ENCODE measurements around the gene EMP2.
"Not testable (repeated sequence)": the region's sequence is repeated elsewhere in the genome, so short reads cannot be mapped to it uniquely, and the experiment has no call there.

EMP2 gene, protein sequence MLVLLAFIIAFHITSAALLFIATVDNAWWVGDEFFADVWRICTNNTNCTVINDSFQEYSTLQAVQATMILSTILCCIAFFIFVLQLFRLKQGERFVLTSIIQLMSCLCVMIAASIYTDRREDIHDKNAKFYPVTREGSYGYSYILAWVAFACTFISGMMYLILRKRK

DNA sequence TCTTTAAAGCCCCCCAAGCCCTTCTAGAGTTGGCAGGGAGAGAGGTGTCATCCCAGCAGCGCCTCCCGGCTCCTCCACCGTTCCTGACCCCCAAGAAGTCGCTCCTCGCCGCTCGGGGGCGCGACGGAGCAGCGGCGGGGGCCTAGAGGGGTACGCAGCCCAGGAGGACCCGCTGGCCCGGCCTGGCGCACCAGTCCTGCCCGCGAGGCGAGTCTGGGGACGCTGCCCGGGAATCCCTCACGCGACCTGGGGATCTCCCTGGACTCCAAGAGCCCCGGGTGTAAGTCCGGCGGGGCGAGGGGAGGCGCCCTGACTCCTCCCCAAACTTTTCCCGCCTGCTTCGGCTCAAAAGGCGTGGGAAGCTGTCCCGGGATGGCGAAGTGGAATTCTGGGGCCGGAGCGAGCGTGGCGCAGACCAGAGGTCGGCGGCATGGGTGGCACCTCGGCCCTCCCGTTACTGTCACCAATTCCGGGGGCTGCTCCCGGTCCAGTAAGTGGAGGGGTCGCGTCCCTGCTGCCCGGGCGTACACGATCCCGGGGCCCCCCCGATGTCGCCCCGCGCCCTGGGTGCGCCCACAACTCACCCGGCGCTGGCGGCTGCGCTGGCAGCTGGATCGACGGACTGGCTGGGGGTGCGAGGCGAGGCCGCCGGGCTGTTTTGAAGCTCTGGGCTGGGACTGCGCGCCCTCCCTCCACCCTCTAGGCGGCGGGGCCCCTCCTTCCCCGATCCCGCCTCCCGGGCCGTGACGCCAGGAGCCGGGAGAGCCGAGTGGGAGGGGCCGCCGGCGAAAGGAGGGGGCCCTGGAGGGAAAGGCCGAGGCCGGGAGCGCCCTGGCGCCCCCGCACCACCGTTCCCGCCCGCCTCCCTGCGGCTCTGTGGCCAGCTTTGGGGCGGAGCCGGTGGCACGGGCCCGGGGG, at the start of gene EMP2:
TSS of gene EMP2 (minus strand) at position 634 of the 918 bp plus-strand sequence. CDS start 32,981 bp downstream, outside the sequence.
- no peak for FAIRE-seq

DNA sequence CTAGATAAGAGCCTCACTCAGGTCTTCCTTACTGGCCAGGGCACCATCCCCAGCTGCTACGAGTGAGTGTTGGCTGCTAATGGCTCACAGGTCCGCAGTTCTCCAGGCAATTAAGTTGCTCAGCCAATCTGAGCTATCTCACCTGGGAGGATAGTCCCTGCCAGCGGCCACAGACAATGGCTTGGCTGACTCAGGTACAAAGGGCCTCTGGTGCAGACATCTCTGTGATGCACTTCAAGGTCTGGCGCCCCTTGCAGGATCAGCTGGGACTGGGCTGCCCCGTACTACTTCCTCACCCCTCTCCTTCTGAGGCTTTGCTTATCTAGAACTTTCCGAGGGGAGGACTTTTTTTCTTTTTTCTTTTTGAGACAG, 49.2 kb upstream of the EMP2 start:
- FAIRE-seq, result no peak

DNA sequence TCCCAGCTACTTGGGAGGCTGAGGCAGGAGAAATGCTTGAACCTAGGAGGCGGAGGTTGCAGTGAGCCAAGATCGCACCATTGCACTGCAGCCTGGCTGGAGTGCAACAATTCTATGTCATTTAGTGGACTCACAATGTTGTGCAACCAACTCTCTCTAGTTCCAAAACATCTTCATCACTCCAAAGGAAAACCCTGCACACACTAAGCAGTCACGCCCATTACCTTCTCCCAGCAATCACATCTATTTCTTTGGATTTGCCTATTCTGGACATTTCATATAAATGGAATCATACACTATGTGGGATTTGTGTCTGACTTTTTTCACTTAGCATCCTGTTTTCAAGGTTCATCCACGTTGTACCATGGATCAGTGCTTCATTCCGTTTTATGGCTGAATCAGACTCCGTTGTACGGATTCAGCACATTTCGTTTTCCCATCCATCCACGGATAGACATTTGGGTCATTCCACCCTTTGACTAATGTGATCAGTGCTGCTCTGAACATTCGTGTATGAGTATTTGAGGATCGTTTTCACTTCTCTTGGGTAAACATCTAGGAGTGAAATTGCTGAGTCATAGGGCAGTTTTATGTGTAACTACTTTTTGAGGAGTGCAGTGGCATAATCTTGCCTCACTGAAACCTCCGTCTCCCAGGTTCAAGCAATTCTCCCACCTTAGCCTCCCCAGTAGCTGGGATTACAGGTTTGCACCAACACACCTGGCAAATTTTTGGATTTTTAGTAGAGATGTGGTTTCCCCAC, 45.4 kb upstream of the EMP2 start:
- no peak for FAIRE-seq

DNA sequence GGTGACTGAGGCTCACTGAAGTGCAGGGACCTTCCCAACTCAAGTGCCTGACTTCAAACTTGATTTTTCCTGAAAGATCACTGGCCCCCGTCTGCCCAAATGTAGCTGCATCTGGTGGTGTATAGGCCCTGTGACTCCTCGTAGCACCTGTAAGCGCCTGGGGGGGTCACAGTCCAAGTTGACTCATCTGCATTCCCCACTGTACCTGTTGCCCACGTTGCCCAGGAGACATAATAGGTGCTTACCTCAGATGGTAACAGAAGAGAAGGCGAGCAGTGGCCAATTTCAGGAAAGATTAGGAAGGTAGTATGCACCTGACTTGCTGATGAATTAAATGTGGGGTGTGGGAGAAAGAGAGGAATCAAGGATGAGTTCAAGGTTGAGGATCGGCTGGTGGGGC, 44.1 kb upstream of the EMP2 start:
- FAIRE-seq, result no peak

DNA sequence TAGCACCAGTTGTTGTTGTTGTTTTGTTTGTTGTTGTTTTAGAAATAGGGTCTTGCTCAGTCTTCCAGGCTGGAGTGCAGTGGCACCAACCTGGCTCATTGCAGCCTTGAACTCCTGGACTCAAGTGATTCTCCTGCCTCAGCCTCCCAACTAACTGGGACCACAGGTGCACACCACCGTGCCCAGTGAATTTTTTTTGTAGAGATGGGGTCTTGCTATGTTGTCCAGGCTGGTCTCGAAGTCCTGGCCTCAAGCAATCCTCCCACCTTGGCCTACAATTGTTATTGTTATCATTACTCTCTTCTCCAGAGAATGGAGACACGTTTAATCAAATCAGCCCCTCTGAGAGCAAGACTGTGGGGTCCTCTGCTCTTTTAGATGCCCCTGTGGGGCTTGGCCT, 42.7 kb upstream of the EMP2 start:
- FAIRE-seq, result no peak

DNA sequence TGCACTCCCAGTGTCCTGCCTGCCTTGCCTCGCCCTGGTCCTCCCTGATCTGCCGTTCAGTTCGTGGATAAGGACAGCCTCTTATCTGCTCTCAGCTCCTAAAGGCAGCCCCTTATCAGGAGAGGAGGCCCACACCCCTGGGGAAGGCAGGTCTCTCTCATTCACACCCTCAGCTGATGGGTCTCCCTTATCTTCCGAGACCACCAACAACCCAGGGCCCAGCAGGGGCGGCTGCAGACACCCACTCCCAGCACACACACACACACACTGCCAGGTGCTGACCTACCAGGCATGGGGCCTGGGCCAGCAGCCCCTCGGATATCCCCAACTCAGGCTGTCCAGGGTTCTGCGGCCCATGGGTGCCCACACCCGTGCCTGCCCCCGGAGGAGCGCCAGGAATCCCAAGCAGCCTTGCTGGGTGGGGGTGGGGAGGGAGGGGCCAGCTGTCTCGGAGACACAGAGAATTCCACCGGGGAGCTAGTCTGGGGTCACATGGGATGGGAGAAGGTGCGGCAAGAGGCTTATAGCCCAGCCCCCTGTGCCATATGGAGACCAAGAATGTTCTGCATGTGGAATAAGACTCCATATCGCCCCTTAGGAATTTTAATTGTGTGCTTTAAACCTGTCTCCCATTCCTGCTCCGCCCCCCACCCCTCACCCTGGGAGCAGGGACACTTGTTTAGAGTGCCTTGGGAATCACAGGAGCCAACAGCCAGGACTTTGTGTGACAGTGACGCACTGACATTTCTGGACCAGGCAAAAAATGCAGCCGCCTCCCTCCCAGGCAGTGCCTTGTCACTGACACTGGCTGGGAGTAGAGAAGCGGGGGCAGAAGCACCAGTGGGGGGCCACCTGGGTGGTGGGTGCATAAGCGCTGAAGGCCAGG, 41.9 kb upstream of the EMP2 start:
- FAIRE-seq, result no peak

DNA sequence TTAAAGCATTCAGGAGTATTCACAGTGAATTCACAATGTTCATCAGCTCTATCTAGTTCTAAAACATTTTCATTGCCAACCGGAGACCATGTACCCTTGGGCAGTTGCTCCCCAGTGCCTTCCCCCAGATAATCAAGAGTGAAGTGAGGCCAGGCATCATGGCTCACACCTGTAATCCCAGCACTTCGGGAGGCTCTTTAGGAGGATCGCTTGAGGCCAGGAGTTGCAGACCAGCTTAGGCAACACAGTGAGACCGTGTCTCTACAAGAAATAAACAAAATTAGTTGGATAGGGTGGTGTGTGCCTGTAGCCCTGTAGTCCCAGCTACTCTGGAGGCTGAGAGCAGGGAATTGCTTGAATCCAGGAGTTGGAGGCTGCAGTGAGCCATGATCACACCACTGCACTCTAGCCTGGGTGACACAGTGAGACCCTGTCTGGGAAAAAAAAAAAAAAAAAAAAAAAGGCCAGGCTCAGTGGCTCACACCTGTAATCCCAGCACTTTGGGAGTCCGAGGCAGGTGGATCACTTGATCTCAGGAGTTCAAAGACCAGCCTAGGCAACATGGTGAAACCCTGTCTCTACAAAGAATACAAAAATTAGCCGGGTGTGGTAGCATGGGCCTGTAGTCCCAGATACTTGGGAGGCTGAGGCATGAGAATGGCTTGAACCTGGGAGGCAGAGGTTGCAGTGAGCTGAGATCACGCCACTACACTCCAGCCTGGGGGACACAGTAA, 41.0 kb upstream of the EMP2 start:
- not testable (repeated sequence) for FAIRE-seq

DNA sequence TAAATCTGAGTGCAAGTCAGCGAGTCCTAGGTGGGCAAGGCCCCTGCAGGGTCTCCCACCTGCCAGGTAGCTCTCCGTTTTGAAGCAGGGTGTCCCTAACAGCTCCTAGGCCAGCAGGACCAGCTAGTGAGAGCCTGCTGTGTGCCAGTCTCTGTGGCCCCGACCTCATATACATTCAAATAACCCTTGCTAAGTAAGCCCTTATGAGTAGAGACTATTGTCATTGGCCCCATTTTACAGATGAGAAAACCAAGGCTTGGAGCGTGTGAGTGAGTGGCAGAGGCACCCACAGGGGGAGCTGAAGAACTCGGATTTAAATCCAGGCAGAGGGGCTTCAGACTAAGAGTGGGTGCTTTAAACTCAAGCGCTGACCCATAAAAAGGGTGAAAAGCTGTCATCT, 39.7 kb upstream of the EMP2 start:
- FAIRE-seq, result no peak

DNA sequence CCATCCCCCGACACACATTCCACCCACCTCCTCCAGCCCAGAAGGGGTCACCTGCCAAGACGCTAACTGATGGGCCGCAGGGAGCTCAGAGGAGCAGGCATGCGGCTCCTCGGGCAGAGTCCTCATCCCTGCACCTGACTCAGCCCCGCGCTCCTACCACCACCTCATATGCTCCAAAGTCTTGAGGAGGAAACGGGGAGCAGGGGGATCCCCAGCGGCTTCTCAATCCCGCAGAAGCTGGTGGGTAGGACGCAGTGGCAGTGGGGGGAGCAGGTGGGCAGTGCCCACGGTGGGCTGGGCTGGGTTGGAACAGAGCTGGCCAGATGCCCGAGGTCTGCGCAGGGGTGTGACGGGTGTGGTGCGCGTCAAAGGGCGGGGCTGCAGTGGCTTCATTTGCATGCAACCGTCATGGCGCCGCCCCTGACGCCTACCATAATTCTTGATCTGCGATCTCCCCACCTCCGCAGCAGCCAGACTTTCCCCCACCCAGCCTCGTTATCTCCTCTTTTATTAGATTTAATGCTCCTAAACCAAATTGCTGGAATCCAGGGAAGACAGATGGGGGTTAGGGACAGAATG, 39.0 kb upstream of the EMP2 start:
- no peak for FAIRE-seq

DNA sequence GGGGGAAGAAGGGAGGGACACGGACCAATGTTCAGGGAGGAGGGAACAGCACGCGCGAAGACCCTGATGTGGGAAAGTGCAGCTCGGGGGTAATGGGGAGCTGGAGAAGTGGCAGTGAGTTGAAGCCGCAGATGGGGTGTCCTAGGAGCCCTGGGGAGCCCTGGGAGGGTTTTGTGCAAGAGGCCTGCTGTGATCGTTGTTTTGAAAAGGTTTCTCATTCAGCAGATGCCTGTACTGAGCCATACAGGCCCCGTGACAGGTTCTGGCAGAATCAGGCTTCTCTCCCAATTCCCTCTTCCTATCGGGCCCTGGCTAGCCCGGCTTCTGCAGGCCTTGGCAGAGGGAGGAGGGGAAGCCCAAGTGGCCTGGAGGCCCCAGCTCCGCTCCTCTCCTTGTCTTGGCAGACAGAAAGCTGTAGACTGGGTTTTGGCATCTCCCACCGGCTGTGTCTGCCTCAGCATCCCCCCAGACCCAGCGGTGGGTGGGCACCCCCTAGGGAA, 38.4 kb upstream of the EMP2 start:
- FAIRE-seq, result no peak

DNA sequence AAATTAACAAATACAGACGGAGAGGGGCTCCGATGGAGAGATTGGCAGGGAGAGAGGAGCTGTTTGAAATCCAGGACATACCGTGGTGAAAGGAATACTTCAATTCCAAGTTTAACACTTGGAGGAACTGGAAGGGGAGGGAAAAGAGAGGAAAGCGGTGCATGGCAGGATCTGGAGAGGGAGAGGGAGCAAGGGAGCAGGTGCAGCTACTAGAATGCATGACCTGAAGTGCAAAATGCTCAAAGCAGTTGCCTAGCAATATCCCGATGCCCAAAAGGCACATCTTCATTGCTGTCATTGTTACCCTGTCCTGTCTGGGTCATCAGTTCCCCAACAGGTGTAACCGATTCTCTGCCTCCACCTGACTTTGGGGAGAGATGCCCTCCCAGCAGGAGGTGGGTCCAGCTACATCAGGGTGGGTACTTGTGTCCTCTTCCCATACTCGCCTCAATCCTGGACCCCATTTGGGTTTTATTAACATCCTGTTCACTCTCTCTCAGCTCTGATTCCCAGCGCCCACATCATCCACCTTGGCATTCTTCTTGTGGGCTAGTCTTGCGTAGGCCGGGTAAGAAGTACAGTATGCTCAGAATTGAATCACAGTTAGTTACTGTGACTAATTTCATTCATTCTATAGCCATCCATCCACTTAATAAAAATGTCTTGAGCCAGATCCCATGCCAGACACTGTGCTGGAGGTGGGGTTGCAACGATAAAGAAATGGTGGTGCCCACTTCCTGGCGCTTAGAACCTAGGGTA, 37.4 kb upstream of the EMP2 start:
- no peak for FAIRE-seq

DNA sequence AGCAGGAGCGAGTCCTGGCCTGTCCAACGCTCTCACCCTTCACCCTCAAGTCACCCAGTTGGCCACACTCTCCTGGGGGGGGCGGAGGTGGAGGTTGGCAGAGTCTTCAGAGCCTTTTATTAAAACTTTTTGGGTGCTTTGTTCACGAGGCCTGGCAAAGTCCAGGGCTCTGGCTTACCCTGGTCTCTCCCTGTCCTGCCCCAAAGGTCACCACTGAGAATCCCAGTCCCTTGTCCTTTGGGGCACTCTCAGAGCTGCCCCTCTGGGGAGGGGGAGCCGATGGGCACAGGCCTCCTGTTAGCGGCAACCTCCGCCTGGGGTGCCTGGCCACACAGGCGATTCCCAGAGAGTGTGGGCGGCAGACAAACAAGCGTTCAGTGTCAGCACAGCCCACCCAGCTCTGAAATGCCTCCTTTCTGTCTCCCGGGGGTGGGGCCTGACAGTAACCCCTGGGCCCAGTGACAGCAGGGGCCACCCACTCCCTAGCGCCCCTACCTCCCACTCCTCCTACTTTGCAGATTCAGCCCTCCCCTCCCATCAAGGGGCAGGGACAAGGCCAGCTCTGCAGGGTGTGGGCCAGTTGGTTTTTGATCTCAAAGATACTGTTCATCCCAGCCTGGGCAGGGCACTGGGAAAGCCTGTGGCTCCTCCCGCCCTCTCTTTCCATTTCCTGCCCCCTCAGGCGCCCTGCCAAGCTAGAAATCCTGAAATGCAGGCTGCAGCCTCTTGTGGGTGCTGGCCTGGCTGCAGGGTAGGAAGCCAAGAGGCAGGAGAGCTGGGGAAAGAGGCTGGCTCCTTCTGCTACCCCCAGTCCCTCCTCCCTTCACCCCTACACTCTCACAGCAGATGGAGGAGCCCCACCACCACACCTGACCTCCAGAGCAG, 36.6 kb upstream of the EMP2 start:
- FAIRE-seq, result no peak

DNA sequence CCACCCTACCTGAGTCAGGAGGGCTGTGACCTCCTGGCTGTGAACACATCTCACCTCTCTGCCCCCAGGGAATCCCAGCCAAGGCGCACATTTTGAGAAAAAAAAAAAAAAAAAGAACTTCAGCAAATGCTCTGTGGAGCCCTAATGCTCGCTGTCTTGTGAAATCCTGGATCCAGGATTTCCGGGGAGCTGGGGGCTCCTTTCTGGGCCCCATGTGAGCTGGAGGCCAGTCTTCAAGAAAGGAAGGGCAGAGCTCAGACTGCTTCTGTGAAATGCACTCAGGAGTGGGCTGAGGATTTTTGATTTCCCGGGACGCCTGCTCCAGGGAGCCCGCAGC, 36.0 kb upstream of the EMP2 start:
- FAIRE-seq, result no peak

DNA sequence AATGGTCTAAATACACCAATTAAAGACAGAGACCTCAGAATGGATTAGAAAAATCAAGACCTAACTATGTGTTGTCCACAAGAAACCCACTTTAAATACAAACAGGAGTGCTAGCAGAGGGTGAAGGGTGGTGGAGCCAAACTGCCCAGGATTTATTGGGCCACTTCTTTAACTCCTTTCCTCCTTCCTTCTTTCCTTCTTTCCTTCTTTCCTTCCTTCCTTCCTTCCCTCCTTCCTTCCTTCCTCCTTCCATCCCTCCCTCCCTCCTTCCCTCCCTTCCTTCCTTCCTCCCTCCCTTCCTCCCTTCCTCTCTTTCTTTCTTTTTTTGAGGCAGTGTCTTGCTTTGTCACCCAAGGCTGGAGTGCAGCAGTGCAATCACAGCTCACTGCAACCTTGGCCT, 34.3 kb upstream of the EMP2 start:
- no peak for FAIRE-seq

DNA sequence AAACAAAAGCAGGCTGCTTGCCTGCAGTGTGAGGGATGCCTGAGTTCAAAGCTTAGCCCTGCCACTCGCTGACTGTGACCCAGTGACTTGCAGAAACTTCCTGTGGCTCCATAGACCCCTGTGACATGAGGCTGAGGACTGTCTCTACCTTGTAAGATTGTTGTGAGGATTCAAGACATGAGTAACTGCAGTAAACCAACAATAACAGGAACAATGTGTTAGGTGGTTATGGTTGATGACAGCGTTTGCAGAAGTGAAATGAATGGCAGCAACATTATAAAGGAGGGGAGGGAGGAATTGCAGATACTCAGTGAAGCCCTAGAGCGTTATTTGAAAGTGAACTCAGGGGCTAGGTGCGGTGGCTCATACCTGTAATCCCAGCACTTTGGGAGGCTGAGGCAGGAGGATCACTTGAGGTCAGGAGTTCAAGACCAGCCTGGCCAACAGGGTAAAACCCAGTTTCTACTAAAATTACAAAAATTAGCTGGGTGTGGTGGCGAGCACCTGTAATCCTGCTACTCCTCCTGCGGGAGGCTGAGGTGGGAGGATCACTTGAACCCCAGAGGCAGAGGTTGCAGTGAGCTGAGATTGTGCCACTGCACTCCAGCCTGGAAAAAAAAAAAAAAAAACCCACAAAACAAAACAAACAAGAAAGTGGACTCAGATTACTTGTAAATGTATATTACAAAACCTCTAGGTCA, 33.5 kb upstream of the EMP2 start:
- no peak for FAIRE-seq

DNA sequence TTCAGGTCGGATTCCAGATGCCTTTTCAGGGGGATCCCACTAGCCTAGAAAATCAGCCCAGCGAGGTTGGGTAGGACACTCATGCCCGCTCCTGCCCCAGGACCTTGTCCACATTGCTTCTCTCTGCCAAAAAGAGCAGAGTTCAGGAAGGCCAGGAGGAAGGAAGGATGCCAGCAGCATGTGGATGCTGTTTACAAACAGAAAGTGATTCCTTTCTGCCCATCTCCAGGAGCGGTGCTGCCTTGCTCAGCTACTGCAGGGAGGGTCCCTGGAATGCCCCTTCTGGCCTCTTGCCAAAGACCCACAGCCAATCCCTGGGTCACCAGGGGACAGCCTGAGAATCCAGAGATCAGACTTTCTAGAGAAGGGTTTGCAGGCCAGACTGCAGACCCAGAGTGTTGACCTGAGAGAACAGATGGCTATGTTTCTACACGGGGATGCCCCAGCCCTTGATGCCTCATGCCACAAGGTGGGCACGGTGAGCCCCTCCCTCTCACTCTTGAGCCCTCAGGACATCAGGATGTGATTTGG, 32.3 kb upstream of the EMP2 start:
- no peak for FAIRE-seq

DNA sequence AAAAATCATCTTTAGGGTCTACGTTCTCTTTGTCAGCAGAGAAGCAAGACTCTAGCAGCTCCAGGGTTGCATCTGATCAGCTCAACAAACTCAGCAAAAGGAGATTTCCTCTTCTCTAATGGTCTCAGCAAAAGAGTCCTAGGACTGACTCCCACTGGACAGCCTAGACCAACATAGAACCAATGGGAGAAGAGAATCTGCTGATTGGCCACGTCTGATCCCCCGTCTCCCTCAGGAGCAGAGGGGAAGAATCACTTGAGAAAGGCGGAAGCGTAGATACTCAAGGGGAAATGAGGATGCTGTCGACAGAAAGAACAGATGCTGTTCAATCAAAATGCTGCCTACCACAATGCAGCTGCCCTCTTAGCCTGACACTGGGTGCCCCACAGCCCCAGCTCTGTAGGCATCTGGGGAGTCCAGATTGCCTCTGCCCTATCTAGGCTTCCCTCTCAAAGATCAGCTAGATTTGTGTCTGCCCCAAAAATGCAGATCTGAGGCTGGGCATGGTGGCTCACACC, 31.5 kb upstream of the EMP2 start:
- no peak for FAIRE-seq

DNA sequence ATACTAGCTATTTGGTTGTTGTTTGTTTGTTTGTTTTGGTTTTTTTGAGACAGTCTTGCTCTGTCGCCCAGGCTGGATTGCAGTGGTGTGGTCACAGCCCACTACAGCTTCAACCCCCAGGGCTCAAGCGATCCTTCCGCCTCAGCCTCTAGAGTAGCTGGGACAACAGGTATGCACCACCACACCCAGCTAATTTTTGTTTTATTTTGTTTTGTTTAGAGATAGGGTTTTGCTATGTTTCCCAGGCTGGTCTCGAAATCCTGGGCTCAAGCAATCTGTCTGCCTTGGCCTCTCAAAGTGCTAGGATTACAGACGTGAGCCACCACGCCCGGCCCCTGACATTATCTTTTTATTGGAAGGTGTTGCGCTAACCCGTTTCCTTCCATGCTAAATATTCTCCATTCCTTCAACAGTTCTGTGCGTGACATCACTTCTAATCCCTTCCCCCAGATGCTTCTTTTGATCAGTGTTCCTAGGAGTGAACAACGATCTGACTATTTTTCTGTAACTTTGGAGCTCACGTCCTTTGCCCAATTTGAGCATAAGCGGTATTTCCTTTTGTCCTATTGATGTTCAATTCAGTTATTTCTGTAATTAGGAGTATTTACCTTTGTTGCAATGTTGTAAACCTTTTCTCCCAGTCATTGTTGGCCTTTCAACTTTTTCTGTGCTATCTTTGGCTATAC, 30.2 kb upstream of the EMP2 start:
- no peak for FAIRE-seq

Measured in TTC549 (cell line).